Astrocyte of the hippocampus (primary cell): Measurements from ENCODE around the gene SLC44A4.
"Not testable (repeated sequence)": the region's sequence is repeated elsewhere in the genome, so short reads cannot be mapped to it uniquely, and the experiment has no call there.

ENCODE experiments used
- DNase-seq: peaks from one replicate; pipeline ENCODE4 v3.0.0; 2011; ENCODE audit warnings: low read depth, low spot score

SLC44A4 gene

DNA sequence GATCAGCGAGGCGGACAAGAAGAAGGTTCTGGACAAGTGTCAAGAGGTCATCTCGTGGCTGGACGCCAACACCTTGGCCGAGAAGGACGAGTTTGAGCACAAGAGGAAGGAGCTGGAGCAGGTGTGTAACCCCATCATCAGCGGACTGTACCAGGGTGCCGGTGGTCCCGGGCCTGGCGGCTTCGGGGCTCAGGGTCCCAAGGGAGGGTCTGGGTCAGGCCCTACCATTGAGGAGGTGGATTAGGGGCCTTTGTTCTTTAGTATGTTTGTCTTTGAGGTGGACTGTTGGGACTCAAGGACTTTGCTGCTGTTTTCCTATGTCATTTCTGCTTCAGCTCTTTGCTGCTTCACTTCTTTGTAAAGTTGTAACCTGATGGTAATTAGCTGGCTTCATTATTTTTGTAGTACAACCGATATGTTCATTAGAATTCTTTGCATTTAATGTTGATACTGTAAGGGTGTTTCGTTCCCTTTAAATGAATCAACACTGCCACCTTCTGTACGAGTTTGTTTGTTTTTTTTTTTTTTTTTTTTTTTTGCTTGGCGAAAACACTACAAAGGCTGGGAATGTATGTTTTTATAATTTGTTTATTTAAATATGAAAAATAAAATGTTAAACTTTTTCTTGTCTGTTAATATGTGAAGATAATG lies 49.0 kb downstream of the SLC44A4 start:
- DNase-seq = peak; percentile 56

DNA sequence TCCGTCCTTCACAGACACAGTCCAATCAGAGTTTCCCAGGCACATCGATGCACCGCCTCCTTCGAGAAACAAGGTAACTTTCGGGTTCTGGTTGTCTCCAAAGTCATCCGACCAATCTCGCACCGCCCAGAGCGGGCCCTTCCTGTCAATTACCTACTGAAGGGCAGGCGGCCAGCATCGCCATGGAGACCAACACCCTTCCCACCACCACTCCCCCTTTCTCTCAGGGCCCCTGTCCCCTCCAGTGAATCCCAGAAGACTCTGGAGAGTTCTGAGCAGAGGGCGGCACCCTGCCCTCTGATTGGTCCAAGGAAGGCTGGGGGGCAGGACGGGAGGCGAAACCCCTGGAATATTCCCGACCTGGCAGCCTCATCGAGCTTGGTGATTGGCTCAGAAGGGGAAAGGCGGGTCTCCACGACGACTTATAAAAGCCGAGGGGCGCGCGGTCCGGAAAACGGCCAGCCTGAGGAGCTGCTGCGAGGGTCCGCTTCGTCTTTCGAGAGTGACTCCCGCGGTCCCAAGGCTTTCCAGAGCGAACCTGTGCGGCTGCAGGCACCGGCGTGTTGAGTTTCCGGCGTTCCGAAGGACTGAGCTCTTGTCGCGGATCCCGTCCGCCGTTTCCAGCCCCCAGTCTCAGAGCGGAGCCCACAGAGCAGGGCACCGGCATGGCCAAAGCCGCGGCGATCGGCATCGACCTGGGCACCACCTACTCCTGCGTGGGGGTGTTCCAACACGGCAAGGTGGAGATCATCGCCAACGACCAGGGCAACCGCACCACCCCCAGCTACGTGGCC lies 51.3 kb downstream of the SLC44A4 start, which contains the start of gene HSPA1B:
Gene HSPA1B (plus strand): TSS at position 453 of the 794 bp plus-strand sequence. CDS start 213 bp downstream, at position 666.
- DNase-seq = peak; percentile 100

DNA sequence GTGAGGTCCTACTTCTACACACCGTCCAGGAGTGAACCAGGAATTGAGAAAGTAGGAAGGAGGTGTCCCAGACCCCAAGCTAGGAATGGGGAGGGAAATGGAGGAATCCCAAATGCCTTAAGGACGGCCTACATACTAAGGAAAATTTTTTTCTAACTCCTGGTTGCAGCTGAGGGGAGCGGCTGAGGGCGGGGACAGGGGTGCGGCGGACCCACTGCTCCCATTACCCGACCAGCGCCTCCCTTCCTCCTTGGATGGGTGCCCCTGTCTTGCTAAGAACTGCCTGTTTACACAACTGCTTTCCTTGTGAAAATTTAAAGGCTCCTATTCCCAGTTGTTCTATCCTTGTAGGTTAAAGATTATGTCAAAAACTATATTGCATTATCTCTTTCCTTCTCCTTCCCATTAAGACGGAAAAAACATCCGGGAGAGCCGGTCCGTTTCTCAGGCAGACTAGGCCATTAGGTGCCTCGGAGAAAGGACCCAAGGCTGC lies 52.0 kb downstream of the SLC44A4 start:
- DNase-seq = peak; percentile 89

DNA sequence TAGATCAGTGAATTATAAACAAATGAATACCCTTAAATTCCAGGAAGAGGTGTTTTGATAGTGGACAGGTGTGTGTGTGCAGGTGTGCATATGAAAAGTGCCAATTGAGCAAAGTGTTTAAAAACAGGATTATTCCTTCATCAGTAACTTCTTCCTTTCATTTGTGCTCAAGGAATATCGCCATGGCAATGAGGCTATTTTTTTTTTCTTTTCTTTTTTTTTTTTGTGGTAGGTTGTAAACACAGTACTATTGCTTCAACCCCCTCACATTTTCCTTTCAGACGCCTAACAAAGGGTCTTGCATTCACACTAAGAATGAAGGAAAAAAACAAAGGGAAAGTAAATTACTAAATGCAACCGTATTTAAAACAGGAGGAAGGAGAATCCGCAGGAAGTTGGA lies 53.2 kb downstream of the SLC44A4 start:
- DNase-seq = no peak

DNA sequence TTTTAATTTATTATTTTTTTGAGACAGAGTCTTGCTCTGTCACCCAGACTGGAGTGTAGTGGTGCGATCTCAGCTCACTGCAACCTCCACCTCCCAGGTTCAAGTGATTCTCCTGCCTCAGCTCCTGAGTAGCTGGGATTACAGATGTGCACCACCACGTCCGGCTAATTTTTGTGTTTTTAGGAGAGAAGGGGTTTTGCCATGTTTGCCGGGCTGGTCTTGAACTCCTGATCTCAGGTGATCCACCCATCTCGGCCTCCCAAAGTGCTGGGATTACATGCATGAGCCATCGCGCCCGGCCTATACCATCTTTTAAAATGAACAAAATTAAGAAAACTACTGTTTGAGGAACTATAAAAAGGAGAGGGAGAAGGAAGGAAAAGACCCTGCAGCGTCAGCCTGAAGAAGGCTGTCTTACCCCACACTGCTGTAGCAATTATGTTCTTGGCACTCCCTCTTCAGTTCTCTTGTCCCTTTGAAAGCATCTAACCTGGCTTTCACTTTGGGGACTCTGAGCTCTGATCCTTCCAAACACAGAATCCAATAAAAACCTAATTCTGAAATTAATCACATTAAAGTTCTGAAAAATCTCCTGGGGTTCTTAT lies 55.1 kb downstream of the SLC44A4 start:
- DNase-seq = not testable (repeated sequence)

DNA sequence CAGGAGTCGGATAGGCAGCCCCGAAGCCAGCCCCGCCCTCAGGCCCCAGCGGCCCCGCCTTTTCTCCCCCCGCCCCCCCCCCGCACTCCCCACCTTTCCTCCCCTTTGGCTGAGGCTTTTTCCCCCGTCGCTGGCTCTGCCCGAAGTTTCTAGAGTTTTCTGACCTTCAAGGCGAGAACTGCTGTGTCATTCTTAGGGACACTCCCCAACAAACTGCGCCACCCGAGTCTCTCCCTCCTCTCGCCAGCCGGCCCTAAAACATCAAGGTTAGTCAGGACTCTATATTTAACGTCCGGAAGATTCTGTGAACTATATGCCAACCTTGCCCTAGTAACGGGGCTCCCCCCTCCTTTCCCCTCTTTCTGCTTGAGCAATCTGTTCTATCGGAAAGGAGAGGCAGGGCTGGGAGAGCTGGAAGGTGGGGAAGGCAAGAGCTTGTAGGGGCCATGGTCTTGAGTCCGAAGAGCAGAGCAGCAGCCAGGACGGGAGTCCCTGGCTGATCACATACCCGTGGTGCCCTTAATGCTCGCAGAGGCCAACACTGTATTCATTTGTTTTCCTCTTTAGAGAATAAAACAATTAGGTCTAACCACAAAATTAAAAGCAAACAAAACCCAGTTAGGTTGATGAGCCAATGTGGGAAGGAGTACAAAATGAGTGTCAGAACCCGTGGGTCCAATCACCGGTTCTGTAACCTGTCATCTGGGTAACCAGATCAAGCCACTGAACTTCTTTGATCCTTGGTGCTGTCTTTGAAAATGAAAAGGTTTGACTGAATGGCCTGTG lies 56.6 kb downstream of the SLC44A4 start:
- DNase-seq = peak; percentile 79

DNA sequence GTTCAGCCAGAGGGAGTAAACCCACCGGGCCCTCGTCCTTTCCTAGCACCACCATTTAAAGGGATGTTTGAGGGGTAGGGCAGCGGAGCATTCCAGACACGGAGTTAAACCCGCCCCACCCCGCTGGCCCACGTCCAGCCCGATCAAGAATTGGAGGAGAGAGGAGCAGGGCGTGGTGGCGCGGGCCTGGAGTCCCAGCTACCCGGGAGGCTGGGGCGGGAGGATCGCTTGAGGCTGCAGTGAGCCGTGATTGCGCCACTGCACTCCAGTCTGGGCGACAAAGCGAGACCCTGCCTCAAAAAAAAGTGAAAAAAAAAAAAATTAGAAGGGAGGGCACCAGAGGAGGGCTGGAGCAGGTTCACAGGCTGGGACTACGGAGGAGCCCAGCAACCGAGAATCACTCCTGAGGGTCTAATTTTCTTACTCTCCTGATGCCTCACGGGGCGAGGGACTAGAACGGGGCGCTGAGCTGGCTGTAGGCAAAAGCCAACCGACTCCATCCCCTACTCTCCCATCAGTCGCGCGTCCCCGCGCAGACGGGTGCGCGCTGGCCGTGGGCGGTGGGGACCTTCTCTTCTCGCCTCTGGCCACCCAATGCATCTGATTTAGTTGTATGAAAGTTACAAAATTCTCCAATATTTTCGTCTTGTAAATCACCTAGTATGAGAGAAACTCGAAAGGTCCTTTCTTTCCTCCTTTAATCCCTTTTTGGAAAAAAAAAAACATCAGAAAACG lies 57.3 kb downstream of the SLC44A4 start:
- peak; percentile 77 for DNase-seq

DNA sequence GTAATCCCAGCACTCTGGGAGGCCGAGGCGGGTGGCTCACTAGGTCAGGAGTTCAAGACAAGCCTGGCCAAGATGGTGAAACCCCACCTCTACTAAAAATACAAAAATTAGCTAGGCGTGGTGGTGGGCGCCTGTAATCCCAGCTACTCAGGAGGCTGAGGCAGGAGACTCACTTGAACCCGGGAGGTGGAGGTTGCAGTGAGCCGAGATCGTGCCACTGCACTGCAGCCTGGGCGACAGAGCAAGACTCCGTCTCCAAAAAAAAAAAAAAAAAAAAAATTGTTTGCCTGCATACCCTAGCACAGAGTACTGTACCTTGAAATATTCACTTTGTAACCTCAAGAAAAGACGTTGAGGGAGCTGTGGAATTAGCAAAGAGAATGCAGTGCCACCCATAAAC lies 58.4 kb downstream of the SLC44A4 start:
- not testable (repeated sequence) for DNase-seq

DNA sequence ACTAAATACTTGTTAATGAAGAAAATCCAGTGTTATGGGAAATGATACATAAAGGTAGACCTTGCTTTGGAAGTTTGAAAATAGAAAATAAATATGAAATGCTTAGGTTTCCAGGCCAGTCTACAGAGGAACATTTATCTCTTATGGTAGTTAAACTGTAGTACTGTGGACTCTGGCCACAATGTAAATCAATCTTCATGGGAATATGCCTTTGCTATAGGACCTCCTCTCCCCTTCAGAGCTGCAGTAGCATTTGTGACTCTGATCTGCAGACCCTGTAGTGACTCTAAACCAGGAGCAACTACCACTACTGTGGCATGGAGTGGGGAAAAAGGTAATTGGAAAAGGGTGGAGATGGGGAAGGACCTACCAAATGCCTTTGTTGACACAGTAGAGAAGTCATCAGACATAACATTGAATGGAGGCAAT lies 58.9 kb downstream of the SLC44A4 start:
- no peak for DNase-seq

DNA sequence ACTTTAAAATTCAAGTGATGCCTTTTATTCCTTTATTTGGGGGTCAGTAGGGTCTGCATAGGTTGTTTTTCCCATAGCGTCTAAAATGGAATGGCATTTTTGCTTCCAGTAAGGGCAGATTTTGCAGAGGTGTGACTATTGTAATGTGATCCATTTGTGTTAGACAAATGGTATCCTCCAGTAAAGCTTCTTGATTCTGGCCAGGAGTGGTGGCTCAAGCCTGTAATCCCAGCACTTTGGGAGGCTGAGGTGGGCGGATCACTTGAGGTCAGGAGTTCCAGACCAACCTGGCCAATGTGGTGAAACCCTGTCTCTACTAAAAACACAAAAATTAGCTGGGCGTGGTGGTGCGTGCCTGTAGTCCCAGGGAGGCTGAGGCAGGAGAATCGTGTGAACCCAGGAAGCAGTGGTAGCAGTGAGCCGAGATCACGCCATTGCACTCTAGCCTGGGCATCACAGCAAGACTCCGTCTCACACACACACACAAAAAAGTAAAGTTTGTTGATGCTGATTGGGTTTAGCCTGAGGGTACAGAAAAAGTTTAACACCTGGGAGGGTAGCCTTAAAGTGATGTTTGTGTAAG lies 60.8 kb downstream of the SLC44A4 start:
- not testable (repeated sequence) for DNase-seq

DNA sequence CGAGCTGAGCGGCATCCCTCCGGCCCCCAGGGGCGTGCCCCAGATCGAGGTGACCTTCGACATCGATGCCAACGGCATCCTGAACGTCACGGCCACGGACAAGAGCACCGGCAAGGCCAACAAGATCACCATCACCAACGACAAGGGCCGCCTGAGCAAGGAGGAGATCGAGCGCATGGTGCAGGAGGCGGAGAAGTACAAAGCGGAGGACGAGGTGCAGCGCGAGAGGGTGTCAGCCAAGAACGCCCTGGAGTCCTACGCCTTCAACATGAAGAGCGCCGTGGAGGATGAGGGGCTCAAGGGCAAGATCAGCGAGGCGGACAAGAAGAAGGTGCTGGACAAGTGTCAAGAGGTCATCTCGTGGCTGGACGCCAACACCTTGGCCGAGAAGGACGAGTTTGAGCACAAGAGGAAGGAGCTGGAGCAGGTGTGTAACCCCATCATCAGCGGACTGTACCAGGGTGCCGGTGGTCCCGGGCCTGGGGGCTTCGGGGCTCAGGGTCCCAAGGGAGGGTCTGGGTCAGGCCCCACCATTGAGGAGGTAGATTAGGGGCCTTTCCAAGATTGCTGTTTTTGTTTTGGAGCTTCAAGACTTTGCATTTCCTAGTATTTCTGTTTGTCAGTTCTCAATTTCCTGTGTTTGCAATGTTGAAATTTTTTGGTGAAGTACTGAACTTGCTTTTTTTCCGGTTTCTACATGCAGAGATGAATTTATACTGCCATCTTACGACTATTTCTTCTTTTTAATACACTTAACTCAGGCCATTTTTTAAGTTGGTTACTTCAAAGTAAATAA lies 61.5 kb downstream of the SLC44A4 start:
- not testable (repeated sequence) for DNase-seq

DNA sequence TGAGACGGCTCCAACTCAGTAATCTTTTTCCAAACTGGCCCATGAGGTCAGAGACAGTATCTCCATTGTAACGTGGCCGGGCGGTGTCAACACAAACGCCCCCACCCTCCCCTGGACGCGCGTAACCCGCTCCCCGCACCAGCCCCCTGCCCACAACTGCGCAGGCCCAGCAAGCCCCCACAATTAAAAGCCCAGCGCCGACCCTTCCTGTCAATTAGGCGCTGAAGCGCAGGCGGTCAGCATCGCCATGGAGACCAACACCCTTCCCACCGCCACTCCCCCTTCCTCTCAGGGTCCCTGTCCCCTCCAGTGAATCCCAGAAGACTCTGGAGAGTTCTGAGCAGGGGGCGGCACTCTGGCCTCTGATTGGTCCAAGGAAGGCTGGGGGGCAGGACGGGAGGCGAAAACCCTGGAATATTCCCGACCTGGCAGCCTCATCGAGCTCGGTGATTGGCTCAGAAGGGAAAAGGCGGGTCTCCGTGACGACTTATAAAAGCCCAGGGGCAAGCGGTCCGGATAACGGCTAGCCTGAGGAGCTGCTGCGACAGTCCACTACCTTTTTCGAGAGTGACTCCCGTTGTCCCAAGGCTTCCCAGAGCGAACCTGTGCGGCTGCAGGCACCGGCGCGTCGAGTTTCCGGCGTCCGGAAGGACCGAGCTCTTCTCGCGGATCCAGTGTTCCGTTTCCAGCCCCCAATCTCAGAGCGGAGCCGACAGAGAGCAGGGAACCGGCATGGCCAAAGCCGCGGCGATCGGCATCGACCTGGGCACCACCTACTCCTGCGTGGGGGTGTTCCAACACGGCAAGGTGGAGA lies 63.6 kb downstream of the SLC44A4 start, which contains the start of the genes HSPA1A and HSPA1L:
Gene HSPA1A (plus strand): TSS at position 519 of the 814 bp plus-strand sequence. CDS start 214 bp downstream, at position 733.
Gene HSPA1L (minus strand): TSS at position 259 of the 814 bp plus-strand sequence. CDS start 3,311 bp downstream, outside the sequence.
- peak; percentile 98 for DNase-seq

DNA sequence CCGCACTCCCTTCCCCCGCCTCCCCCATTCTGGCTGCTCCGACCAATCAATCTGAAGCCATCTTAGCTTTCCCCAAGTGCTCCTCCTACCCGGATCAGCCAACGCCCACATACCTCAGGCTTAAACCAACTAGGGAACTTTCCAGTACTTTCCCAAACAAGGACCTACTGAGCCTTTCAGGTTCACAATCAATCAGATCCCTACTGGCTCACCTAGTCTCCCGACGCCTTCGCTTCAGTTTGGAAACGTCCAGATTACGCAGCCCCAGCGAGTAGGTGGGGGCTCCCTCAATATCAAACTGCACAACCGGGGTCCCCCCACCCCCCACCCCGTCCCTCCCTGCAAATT lies 64.1 kb downstream of the SLC44A4 start:
- DNase-seq = peak; percentile 98

DNA sequence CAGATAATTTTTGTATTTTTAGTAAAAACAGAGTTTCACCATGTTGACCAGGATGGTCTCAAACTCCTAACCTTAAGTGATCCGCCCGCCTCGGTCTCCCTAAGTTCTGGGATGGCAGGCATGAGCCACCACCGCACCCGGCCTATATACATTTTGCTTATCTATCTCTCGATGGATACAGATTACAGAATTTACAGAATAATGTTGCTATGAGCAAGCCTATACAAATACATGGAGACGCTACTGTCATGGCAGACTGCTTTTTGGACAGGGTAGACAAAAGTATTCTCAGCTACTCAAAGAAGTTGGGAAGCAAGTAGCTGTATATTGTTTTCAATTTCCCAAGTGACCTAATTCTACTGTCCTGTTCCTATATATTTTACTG lies 65.3 kb downstream of the SLC44A4 start:
- no peak for DNase-seq
